ACHN (cell line): ENCODE measurements around the gene HSD17B13.
"Not testable (repeated sequence)": the region's sequence is repeated elsewhere in the genome, so short reads cannot be mapped to it uniquely, and the experiment has no call there.

Experiments
- DNase-seq: peaks from one replicate; pipeline ENCODE4 v3.0.0-alpha.2; 2015
- in situ Hi-C: cut with HindIII; loops from 2 replicates; pipeline ENCODE4 v1.10.0; 2017; ENCODE audit warnings: low sequenced_read_pairs, low pct_ligation_motif_present, low pct_unique_long_range_greater_than_20kb

The HSD17B13 gene, protein sequence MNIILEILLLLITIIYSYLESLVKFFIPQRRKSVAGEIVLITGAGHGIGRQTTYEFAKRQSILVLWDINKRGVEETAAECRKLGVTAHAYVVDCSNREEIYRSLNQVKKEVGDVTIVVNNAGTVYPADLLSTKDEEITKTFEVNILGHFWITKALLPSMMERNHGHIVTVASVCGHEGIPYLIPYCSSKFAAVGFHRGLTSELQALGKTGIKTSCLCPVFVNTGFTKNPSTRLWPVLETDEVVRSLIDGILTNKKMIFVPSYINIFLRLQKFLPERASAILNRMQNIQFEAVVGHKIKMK

DNA sequence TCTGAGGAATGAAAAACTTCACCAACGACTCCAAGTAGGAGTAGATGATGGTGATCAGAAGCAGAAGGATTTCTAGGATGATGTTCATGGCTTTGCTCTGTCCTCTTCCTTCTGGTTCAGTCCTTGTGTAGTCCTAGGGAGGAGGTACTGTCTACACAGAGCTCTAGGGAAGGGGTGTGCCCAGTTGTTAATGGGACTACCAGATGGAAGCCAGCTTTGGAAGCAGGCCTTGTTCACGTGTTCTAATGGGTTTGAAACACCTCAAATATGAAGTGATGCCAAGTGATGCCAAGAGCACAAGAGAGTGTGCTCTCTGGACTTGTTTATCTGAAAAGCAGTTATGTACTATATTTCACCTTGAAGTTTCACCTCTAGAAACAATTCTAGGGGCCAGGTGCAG is at the start of gene HSD17B13:
Gene HSD17B13, minus strand, starts transcription at position 129 of the 400 bp plus-strand sequence. Its CDS starts 41 bp downstream, at position 88.
- in situ Hi-C loops = no loop called here
- no peak for DNase-seq

DNA sequence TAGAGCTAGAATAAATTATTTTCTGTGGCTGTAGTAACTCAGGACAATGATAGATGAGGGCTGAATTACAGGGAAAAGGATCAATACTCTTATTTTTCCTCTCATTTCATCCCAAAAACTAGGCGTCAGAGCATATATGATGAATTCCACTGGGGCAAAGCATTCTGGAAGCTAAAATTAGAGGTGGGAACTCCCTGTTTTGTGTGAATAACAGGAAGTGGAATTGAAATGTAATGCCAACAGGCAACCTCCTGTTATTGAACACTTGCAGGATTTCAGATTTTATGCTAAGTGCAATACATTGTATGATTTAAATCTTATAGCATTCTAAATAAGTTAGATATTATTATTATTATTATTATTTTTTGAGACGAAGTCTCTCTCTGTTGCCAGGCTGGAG is 47.4 kb upstream of the HSD17B13 start:
- DNase-seq = no peak
- in situ Hi-C loops = no loop called here

DNA sequence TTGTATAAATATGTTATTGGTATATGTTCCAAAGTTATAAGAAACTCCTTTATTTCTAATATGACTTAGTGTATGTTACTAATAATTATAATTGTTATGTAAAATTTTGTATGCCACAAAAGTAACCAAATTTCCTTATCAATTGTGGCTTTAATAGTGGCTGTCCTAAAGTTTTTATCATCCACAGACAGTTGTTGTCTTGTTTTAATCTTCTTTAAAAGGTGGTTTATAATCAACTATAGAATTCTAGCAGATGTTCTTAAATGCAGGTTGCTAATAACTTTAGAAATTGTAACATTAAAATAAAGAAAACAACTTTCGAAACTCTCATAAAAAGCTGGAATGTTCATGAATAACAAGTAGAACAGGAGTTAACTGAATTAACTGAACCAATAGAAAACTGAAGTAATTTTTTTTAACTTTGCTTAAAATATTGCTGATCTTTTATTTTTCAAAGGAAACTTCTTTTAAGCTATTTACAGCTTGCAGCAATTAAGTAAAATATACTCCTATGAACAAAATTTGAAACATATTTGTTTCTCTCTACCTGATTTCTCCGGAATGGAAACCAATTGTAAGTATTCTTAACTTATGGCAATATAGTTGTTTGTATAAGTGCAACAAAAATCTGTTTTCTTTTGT is 44.0 kb upstream of the HSD17B13 start:
- no peak for DNase-seq
- in situ Hi-C loops = no loop called here

DNA sequence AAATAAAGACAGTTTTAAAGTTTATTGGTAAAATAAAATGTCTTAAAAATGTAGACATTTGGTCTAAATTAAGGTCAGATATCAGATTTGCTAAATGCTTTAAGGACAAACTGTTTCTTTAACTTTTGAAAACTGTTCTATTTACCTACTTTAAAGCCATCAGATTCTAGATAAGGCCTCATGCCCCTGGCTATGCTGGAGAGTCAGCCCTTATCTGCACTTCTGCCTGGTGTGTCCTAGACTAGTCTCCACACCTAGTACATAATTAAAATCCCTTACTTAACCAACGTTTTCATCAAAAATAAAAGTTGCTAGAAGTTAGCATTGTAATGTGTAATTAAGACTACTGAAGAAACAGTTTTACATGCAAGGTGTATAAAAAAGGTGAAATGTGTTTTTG is 42.7 kb upstream of the HSD17B13 start:
- in situ Hi-C loops = no loop called here
- no peak for DNase-seq

DNA sequence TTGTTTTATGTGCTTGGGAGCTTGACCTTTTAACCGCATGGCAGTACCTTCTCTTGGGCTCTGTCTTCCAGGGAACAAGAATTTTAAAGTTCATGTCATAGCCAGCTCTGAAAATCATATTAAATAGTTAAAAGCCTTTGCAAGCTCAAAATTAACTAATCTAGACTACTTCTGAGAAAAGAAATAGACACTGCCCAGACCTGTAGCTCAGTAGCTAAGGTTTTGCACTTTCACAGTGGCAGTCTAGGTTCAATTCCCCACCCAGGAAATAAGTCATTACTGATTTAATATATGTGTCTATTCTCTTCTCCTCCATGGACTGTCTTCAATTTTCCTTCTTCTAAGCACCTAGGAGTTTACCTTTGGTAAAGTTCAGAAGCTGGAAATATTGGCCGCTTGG is 40.9 kb upstream of the HSD17B13 start:
- in situ Hi-C loops = no loop called here
- no peak for DNase-seq

DNA sequence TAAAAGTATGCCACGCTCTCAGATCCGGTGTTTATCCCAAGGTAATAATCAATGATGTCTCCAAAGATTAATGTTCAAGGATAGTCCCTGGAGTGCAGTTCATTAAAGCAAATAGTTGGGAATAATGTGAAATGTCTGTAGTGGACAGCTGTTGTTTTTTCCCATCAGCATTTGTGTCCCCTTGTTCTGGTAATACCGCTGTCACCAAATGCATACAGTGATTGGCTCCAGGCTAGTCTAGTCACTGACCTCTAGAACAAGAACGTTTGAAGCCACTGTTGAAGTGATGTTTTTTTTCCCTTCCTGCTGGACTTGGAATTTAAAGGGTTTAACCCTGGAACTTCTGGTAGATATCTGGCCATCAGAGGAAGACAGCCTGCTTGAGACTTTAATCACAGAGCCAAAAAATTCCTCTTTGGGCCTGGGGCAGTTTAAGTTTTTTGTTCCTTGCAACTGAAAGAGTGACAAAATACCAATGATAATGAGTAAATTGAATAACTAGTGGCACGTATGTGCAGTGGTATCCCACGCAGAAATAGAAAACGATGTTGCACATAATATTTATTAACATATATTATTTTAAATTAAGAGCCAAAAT is 37.8 kb upstream of the HSD17B13 start:
- in situ Hi-C loops = no loop called here
- no peak for DNase-seq

DNA sequence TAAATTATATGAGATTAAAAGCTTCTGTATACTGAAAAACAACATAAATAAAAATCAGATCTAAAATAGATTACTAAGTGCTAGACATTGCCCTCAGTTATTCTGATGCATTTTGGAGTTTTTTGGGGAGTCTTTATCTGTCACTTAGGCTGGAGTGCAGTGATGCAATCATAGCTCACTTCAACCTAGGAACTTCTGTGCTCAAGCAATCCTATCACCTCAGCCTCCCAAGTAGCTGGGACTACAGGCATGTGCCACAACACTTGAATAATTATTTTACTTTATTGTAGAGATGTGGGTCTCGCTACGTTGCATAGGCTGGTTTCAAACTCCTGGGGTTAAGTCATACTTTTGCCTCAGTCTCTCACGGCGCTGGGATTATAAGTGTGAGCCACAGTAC is 36.6 kb upstream of the HSD17B13 start:
- in situ Hi-C loops = no loop called here
- no peak for DNase-seq

DNA sequence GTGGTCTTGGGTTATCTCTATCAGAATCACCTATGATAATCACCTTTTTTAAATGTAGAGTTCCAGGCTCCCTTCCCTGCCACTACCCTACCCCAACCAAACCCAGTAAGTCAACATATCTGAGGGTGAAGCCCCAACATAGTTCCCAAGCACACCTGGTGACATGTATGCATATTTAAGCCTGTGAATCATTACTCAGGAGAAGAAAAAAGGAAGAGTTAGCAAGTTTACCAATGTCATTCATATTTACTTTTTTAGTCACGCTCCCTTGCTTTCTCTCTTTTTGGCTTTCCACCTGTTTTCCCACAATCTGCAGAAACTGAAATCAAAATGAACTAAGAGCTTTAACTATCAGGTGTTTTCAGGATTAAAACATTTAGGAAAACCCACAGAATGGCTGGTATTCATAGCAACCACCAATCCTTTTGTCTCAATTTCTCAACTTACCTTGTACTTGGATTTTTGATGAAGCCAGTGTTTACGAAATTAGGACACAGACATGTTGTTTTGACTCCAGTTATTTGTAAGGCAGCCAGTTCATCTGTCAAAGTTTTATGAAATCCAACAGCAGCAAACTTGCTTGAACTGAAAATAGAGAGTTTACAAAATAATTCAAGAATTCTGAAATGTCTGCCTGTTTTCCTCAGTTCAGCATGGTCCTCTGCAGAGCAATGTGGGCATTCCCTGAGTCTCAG is 34.3 kb upstream of the HSD17B13 start:
- in situ Hi-C loops = no loop called here
- no peak for DNase-seq

DNA sequence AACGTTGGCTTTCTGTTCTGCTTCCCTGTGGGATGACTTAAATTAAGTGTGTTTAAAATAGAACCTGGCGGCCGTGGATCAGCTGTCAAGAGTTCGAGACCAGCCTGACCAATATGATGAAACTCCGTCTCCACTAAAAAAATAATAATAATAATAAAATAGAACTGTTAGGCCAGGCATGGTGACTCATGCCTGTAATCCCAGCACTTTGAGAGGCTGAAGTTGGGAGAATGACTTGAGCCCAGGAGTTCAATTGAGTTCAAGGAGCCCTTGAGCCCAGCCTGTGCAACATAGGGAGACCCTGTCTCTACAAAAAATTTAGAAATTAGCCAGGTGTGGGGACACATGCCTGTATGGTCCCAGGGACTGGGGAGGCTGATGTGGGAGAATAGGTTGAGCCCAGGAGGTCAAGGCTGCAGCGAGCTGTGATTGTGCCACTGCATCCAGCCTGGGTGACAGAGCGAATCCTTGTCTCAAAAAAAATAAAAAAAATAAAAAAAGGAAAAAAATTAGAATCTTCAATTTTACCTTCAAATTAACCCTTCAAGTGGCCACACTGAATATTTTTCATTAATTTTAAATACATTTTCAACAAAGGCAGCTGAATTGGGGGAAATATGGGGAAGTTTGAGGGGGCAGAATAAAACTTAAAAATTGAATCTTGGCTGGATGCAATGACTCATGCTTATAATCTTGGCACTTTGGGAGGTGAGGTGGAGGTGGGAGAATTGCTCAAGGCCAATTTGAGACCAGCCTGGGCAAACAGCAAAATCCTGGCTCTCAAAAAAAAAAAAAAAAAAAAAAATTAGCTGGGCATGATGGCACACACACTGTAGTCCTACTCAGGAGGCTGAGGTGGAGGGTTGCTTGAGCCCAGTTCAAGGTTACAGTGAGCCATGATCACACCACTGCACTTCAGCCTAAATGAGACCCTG is 31.8 kb upstream of the HSD17B13 start:
- in situ Hi-C loops = no loop called here
- DNase-seq = no peak

DNA sequence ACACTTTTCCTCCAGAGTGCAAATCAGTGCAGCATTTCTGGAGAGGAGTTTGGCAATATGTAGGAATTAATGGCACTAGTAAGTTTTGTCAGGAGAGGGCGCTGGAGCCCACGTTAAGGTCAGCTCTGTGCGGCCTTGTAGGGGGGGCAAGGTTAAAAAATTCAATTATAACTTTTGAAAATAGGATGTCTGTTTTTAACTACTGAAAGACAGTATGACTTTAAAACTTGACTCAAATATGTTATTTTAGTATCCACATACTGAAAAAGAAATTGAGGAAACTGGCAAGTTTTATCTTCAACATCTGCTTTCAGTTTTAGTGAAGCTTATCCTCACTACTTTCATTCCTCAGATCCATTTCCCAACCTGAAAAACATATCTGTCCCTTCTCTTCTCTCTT is 30.9 kb upstream of the HSD17B13 start:
- in situ Hi-C loops = no loop called here
- peak; percentile 41 for DNase-seq

DNA sequence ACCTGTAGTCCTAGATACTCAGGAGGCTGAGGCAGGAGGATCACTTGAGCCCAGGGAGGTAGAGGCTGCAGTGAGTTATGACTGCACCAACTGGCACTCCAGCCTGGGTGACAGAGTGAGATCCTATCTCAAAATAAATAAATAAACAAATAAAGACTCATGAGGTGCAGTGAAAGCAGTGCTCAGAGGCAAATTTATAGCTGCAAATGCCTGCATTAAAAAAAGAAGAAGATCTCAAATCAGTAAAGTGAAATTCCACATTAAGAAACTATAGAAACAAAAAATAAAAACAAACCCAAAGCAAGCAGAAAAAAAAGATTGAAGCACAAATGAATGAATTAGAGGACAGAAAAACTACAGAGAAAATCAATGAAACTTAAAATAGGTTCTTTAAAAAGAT is 22.5 kb upstream of the HSD17B13 start:
- DNase-seq = no peak
- in situ Hi-C loops = no loop called here

DNA sequence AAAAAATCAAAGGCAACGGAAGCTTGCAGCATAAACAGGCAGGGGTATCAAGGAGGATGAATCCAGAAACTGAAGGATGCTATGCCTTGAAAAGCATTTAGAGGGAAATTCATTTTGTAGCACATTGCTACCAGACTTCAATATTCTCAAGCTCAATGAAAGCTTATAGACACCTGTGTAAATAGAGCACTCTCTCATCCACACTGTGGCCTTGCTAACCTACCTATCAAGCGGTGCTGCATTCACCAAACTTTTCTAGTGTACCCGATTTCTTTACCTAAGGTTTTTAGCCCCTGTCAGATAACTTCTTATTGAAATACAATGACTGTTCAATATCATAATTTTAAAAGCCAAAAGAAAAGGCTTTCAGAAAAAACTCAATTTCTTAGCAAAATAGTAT is 20.2 kb upstream of the HSD17B13 start:
- in situ Hi-C loops = no loop called here
- DNase-seq = no peak

DNA sequence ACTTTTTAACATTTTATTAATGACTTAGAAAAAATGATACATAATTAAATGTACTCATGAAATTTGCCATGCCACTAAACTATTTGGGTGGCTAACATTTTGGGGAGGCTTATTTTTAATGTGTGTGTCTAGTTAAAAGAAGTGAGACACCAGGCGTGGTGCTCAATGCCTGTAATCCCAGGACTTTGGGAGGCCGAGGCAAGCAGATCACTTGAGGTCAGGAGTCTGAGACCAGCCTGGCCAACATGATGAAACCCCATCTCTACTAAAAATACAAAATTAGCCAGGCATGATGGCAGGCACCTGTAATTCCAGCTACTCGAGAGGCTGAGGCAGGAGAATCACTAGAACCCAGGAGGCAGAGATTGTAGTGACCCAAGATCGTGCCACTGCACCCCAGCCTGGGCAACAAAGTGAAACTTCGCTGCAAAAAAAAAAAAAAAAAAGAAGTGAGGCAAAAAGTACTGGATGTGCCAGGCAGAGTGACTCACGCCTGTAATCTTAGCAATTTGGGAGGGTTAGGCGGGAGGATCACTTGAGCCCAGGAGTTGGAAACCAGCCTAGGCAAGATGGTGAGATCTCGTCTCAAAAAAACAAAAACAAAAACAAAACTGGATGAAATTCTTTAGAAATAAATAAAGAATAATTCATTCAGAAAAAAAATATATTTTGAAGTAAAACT is 19.4 kb upstream of the HSD17B13 start:
- DNase-seq = peak; percentile 25
- in situ Hi-C loops = not testable (repeated sequence)

DNA sequence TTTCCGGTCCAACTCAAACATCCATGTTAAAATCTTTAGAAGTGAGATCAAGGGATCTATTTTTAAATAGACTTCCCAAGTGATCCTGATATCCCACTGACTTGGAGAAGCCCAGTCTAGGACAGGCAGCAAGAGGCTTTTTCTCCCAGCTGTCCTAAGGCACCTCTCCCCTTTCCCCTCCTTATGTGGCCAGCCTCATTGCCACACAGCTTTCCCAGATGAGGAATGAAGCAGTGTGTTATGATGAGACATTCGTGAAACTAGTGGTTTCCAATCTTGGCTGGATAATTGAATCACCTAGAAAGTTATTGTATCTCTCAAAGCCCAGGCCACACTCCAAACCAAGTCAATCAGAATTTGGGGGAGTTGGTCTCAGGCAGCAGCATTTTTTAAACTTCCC is 16.8 kb upstream of the HSD17B13 start:
- in situ Hi-C loops = no loop called here
- no peak for DNase-seq

DNA sequence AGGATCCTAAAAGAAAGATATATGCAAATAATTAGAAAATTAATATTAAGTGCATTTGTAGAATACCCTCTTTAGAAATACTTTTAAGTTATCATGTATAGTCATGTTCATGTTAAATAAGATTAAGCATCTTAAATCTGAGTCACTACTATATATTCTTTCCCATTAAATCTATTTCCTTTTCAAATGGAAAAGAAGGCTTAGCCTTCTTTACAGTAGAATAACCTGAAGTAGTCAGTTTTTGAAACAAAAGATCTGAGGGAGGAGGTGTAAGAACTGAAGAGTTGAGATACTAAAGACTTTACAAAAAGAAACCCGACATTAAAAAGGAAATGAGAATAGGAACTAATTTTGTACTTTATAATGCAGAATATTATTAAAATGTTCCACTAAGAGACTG is 14.7 kb upstream of the HSD17B13 start:
- in situ Hi-C loops = no loop called here
- no peak for DNase-seq

DNA sequence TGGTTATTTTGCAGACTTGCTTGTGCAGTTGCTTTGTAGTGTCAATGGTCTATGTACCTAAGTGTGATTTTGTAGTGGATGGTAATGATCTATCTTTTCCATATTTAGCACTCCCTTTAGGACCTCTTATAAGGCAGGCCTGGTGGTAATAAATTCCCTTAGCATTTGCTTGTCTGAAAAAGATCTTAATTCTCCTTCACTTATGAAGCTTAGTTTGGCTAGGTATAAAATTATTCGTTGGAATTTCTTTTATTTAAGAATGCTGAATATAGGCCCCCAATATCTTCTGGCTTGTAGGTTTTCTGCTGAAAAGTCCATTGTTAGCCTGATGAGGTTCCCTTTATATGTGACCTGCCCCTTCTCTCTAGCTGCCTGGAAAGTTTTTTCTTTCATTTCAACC is 10.6 kb upstream of the HSD17B13 start:
- DNase-seq = no peak
- in situ Hi-C loops = no loop called here

DNA sequence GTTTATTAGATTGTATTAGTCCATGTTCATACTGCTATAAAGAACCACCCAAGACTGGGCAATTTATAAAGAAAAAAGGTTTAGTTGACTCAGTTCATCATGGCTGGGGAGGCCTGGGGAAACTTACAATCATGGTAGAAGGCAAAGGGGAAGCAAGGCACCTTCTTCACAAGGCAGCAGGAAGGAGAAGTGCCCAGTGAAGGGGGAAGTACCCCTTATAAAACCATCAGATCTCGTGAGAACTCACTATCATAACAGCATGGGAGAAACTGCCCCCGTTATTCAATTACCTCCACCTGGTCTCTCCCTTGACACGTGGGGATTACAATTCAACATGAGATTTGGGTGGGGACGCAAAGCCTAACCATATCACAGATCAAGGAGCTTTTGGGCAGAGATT is 8.1 kb upstream of the HSD17B13 start:
- in situ Hi-C loops = no loop called here

DNA sequence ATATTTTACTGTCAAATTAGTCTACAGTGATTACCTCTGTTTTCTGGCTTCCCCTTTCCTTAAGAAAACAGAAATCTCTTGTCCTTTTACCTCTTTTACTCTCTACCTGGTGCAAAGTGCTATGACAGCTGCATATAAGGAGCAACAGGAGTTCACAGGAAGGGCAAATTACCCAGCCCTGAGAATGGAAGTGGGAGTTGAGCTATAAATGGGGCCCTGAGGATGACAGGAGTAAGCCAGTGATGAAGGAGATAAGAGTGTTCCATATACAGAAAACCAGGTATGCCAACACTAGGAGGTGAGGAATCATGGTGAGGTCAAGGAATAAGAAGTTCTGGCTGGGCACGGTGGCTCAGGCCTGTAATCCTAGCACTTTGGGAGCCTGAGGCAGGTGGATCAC is 4.5 kb upstream of the HSD17B13 start:
- no peak for DNase-seq
- in situ Hi-C loops = no loop called here

More for the DNA sequence above, 8.1 kb upstream of the HSD17B13 start:
- DNase-seq = no peak
